HCT116 (cell line): ENCODE data around the gene SMCO4. TPM values are rescaled to one million over a fixed set of nuclear protein-coding genes. Genes with fewer than 3 reads are reported as not detected.

Experiments used
- ATAC-seq: fragments of 200-7000 bp; cut with Tn5 transposase; 2 replicates; pipeline ENCODE4 v1.9.1; 2020; ENCODE audit warnings: mild to moderate bottlenecking, moderate library complexity
- BruUV-seq: library from RNA; stranded (reverse); fragments of 400-500 nt; replicated peaks from 2 replicates; lab custom pipeline; 2021; lab: Mats Ljungman, UMichigan
- CTCF ChIA-PET: fragments of 300-600 bp; sonication (Branson Sonifier 250); formaldehyde crosslinking; loops from one replicate; lab custom pipeline; 2021; ENCODE audit warnings: antibody characterized with exemption; lab: Charles Lee
- POLR2A ChIA-PET: fragments of 300-600, 350-600 bp; sonication (Branson Sonifier 250); formaldehyde crosslinking; loops from one replicate; lab custom pipeline; 2021; ENCODE audit warnings: antibody characterized with exemption; lab: Charles Lee
- RAD21 ChIA-PET, 2 experiments: fragments of 300-600 bp; sonication (Branson Sonifier 250); formaldehyde crosslinking; loops; one replicate each; lab custom pipeline; 2023; ENCODE audit warnings: low total read pairs in 2 of 2; ENCODE audit not compliant: uncharacterized antibody in 2 of 2, unreplicated experiment in 2 of 2, low non-redundant PET in 1 of 2; lab: Charles Lee
- DNase-seq: peaks from one replicate; pipeline ENCODE4 v3.0.0-alpha.2; 2010; ENCODE audit warnings: low read depth, low spot score
- H2AFZ ChIP-seq: fragments of 200-600 bp; shearing (Covaris generic), sonication (generic); 2 replicates; pipeline ENCODE4 v1.6.1; 2017; ENCODE audit warnings: low read depth, mixed run types, mixed read lengths, antibody characterized with exemption, low read length; ENCODE audit not compliant: poor library complexity, severe bottlenecking
- H3K27ac ChIP-seq: 2 replicates; pipeline ENCODE4 v1.5.1; 2012; ENCODE audit warnings: low read depth, low read length
- H3K27me3 ChIP-seq: fragments of 200-600 bp; sonication (generic); 2 replicates; pipeline ENCODE4 v1.6.1; 2016; ENCODE audit warnings: mixed run types, low read length, mixed read lengths; ENCODE audit not compliant: insufficient read depth
- H3K36me3 ChIP-seq, 2 experiments: fragments of 200-500 bp in 1 of 2; fragments of 200-600 bp in 1 of 2; sonication (Bioruptor generic) in 1 of 2; sonication (generic) in 1 of 2; 2 replicates each; pipeline versions ENCODE4 v1.5.1 to v1.6.1; 2014 to 2016; ENCODE audit warnings: low read length in 2 of 2, inconsistent platforms in 1 of 2, mixed read lengths in 1 of 2, mixed run types in 1 of 2; ENCODE audit not compliant: insufficient read depth in 2 of 2, control insufficient read depth in 1 of 2
- H3K4me1 ChIP-seq, 2 experiments: fragments of 200-600 bp in 1 of 2; sonication (generic) in 1 of 2; 2 replicates each; pipeline versions ENCODE4 v1.5.1 to v1.6.1; 2012 to 2017; ENCODE audit warnings: low read length in 2 of 2, inconsistent platforms in 1 of 2, mild to moderate bottlenecking in 1 of 2, mixed read lengths in 1 of 2, mixed run types in 1 of 2, moderate library complexity in 1 of 2; ENCODE audit not compliant: insufficient read depth in 2 of 2, control insufficient read depth in 1 of 2
- H3K4me2 ChIP-seq: fragments of 200-600 bp; sonication (generic); 2 replicates; pipeline ENCODE4 v1.6.1; 2017; ENCODE audit warnings: mixed run types, low read length, mixed read lengths
- H3K4me3 ChIP-seq, 2 experiments: fragments of 200-600 bp in 1 of 2; sonication (generic) in 1 of 2; replicated peaks in 1 of 2; 2 replicates each; pipeline ENCODE4 v1.5.1; 2011 to 2016; ENCODE audit warnings: low read length in 2 of 2, control low read depth in 1 of 2, low read depth in 1 of 2, mild to moderate bottlenecking in 1 of 2, mixed read lengths in 1 of 2, mixed run types in 1 of 2
- H3K79me2 ChIP-seq: fragments of 200-600 bp; sonication (generic); 2 replicates; pipeline ENCODE4 v1.6.1; 2017; ENCODE audit warnings: mild to moderate bottlenecking, mixed run types, low read length, moderate library complexity, mixed read lengths; ENCODE audit not compliant: insufficient read depth
- H3K9ac ChIP-seq: fragments of 200-600 bp; sonication (generic); 2 replicates; pipeline ENCODE4 v1.6.1; 2016; ENCODE audit warnings: low read length, mixed read lengths
- H3K9me2 ChIP-seq: fragments of 200-600 bp; sonication (generic), shearing (Covaris generic); 2 replicates; pipeline ENCODE4 v1.6.1; 2017; ENCODE audit warnings: mixed run types, mild to moderate bottlenecking, moderate library complexity; ENCODE audit not compliant: insufficient read depth
- H3K9me3 ChIP-seq, 2 experiments: fragments of 200-500 bp in 1 of 2; fragments of 200-600 bp in 1 of 2; sonication (Bioruptor generic) in 1 of 2; sonication (generic) in 1 of 2; 2 replicates each; pipeline ENCODE4 v1.6.1; 2014 to 2017; ENCODE audit warnings: low read length in 2 of 2, mixed read lengths in 2 of 2, inconsistent platforms in 1 of 2, low read depth in 1 of 2, mild to moderate bottlenecking in 1 of 2, mixed run types in 1 of 2, moderate library complexity in 1 of 2; ENCODE audit not compliant: control insufficient read depth in 1 of 2, insufficient read depth in 1 of 2
- H4K20me1 ChIP-seq: fragments of 200-600 bp; sonication (generic), shearing (Covaris generic); 2 replicates; pipeline ENCODE4 v1.6.1; 2017; ENCODE audit warnings: mixed run types, mild to moderate bottlenecking, moderate library complexity; ENCODE audit not compliant: insufficient read depth
- ATF3 ChIP-seq: IDR thresholded peaks from 2 replicates; pipeline ENCODE4 v1.6.1; 2012
- CEBPB ChIP-seq: IDR thresholded peaks from 2 replicates; pipeline ENCODE4 v1.6.1; 2012; ENCODE audit warnings: low read depth
- EGR1 ChIP-seq: IDR thresholded peaks from 2 replicates; pipeline ENCODE4 v1.6.1; 2012; ENCODE audit warnings: low read depth
- JUND ChIP-seq: IDR thresholded peaks from 2 replicates; pipeline ENCODE4 v1.6.1; 2012
- MAX ChIP-seq: IDR thresholded peaks from 2 replicates; pipeline ENCODE4 v1.6.1; 2012
- POLR2A ChIP-seq: IDR thresholded peaks from 2 replicates; pipeline ENCODE4 v1.7.0; 2011; ENCODE audit warnings: borderline replicate concordance; ENCODE audit not compliant: insufficient read depth, insufficient read length; ENCODE audit errors: extremely low read depth
- SIN3A ChIP-seq: IDR thresholded peaks from 2 replicates; pipeline ENCODE4 v1.6.1; 2012; ENCODE audit warnings: low read depth
- SP1 ChIP-seq: IDR thresholded peaks from 2 replicates; pipeline ENCODE4 v1.6.1; 2012; ENCODE audit warnings: low read depth
- ZFX ChIP-seq: fragments of 450-650 bp; IDR thresholded peaks from 2 replicates; pipeline ENCODE4 v1.6.1; 2017
- ZNF274 ChIP-seq: fragments of 200-500 bp; sonication (Bioruptor generic); IDR thresholded peaks from 2 replicates; pipeline ENCODE4 v1.6.1; 2014; ENCODE audit warnings: mild to moderate bottlenecking, low read depth, low read length, inconsistent platforms
- intact Hi-C: fragments of 100-400 bp; cut with micrococcal nuclease; formaldehyde crosslinking; loops from 2 replicates; pipeline ENCODE4 v1.10.0; 2022
- total RNA-seq: library from RNA; stranded (reverse); gene quantifications from one replicate; pipeline ENCODE4 v1.2.1, GENCODE V29; 2021; ENCODE audit not compliant: unreplicated experiment

SMCO4 gene
- total RNA-seq, 1 experiment from 2014 or later: 23.1 TPM

- TF ChIP-seq SP1 (no peak), CEBPB (no peak), SIN3A (no peak), EGR1 (no peak), ZFX (no peak), JUND (no peak), POLR2A (no peak)
These were observed 49.8 kb downstream of the SMCO4 start (continued) for GRCh38 chr11:93493252-93493897.

GRCh38 chr11:93492464-93493251 lies 50.5 kb downstream of the SMCO4 start:
- intact Hi-C loops: no loop called here
- Histone ChIP-seq H3K9me2 (no peaks in the 10 kb centered on the region), H3K4me3 (no peak overlapping the region), H3K4me1 (no peaks in the 10 kb centered on the region), H3K36me3 (no peaks in the 10 kb centered on the region), H3K9me3 (no peaks in the 10 kb centered on the region), H3K4me2 (no peak overlapping the region), H3K9ac (no peak overlapping the region), H2AFZ (no peak overlapping the region), H3K79me2 (no peaks in the 10 kb centered on the region), H3K27ac (no peak overlapping the region), H3K27me3 (no peaks in the 10 kb centered on the region), H4K20me1 (no peaks in the 10 kb centered on the region)
- ChIA-PET RAD21 (no interaction called here), POLR2A (no interaction called here), CTCF (no interaction called here)
- DNase-seq (no peak), ATAC-seq (no peak)
- no peak for TF ChIP-seq MAX
- no peak for TF ChIP-seq POLR2A
- no peak for TF ChIP-seq ZNF274
- TF ChIP-seq ATF3: no peak
- TF ChIP-seq JUND: no peak
- no peak for TF ChIP-seq ZFX
- TF ChIP-seq EGR1: no peak
- BruUV-seq: no TSS peak
